HCT116 (cell line): ENCODE data around the gene NAA50. TPM values are rescaled to one million over a fixed set of nuclear protein-coding genes. Genes with fewer than 3 reads are reported as not detected.
A peak's percentile ranks its signal among the peaks of the same experiment; 100 is the strongest.

Experiments
- ATAC-seq: fragments of 200-7000 bp; cut with Tn5 transposase; 2 replicates; pipeline ENCODE4 v1.9.1; 2020; ENCODE audit warnings: mild to moderate bottlenecking, moderate library complexity
- BruUV-seq: library from RNA; stranded (reverse); fragments of 400-500 nt; replicated peaks from 2 replicates; lab custom pipeline; 2021; lab: Mats Ljungman, UMichigan
- CTCF ChIA-PET: fragments of 300-600 bp; sonication (Branson Sonifier 250); formaldehyde crosslinking; loops from one replicate; lab custom pipeline; 2021; ENCODE audit warnings: antibody characterized with exemption; lab: Charles Lee
- POLR2A ChIA-PET: fragments of 300-600, 350-600 bp; sonication (Branson Sonifier 250); formaldehyde crosslinking; loops from one replicate; lab custom pipeline; 2021; ENCODE audit warnings: antibody characterized with exemption; lab: Charles Lee
- RAD21 ChIA-PET, 2 experiments: fragments of 300-600 bp; sonication (Branson Sonifier 250); formaldehyde crosslinking; loops; one replicate each; lab custom pipeline; 2023; ENCODE audit warnings: low total read pairs in 2 of 2; ENCODE audit not compliant: uncharacterized antibody in 2 of 2, unreplicated experiment in 2 of 2, low non-redundant PET in 1 of 2; lab: Charles Lee
- DNase-seq: peaks from one replicate; pipeline ENCODE4 v3.0.0-alpha.2; 2010; ENCODE audit warnings: low read depth, low spot score
- H2AFZ ChIP-seq: fragments of 200-600 bp; shearing (Covaris generic), sonication (generic); 2 replicates; pipeline ENCODE4 v1.6.1; 2017; ENCODE audit warnings: low read depth, mixed run types, mixed read lengths, antibody characterized with exemption, low read length; ENCODE audit not compliant: poor library complexity, severe bottlenecking
- H3K27ac ChIP-seq: 2 replicates; pipeline ENCODE4 v1.5.1; 2012; ENCODE audit warnings: low read depth, low read length
- H3K27me3 ChIP-seq: fragments of 200-600 bp; sonication (generic); 2 replicates; pipeline ENCODE4 v1.6.1; 2016; ENCODE audit warnings: mixed run types, low read length, mixed read lengths; ENCODE audit not compliant: insufficient read depth
- H3K36me3 ChIP-seq, 2 experiments: fragments of 200-500 bp in 1 of 2; fragments of 200-600 bp in 1 of 2; sonication (Bioruptor generic) in 1 of 2; sonication (generic) in 1 of 2; 2 replicates each; pipeline versions ENCODE4 v1.5.1 to v1.6.1; 2014 to 2016; ENCODE audit warnings: low read length in 2 of 2, inconsistent platforms in 1 of 2, mixed read lengths in 1 of 2, mixed run types in 1 of 2; ENCODE audit not compliant: insufficient read depth in 2 of 2, control insufficient read depth in 1 of 2
- H3K4me1 ChIP-seq, 2 experiments: fragments of 200-600 bp in 1 of 2; sonication (generic) in 1 of 2; 2 replicates each; pipeline versions ENCODE4 v1.5.1 to v1.6.1; 2012 to 2017; ENCODE audit warnings: low read length in 2 of 2, inconsistent platforms in 1 of 2, mild to moderate bottlenecking in 1 of 2, mixed read lengths in 1 of 2, mixed run types in 1 of 2, moderate library complexity in 1 of 2; ENCODE audit not compliant: insufficient read depth in 2 of 2, control insufficient read depth in 1 of 2
- H3K4me2 ChIP-seq: fragments of 200-600 bp; sonication (generic); 2 replicates; pipeline ENCODE4 v1.6.1; 2017; ENCODE audit warnings: mixed run types, low read length, mixed read lengths
- H3K4me3 ChIP-seq, 2 experiments: fragments of 200-600 bp in 1 of 2; sonication (generic) in 1 of 2; replicated peaks in 1 of 2; 2 replicates each; pipeline ENCODE4 v1.5.1; 2011 to 2016; ENCODE audit warnings: low read length in 2 of 2, control low read depth in 1 of 2, low read depth in 1 of 2, mild to moderate bottlenecking in 1 of 2, mixed read lengths in 1 of 2, mixed run types in 1 of 2
- H3K79me2 ChIP-seq: fragments of 200-600 bp; sonication (generic); 2 replicates; pipeline ENCODE4 v1.6.1; 2017; ENCODE audit warnings: mild to moderate bottlenecking, mixed run types, low read length, moderate library complexity, mixed read lengths; ENCODE audit not compliant: insufficient read depth
- H3K9ac ChIP-seq: fragments of 200-600 bp; sonication (generic); 2 replicates; pipeline ENCODE4 v1.6.1; 2016; ENCODE audit warnings: low read length, mixed read lengths
- H3K9me2 ChIP-seq: fragments of 200-600 bp; sonication (generic), shearing (Covaris generic); 2 replicates; pipeline ENCODE4 v1.6.1; 2017; ENCODE audit warnings: mixed run types, mild to moderate bottlenecking, moderate library complexity; ENCODE audit not compliant: insufficient read depth
- H3K9me3 ChIP-seq, 2 experiments: fragments of 200-500 bp in 1 of 2; fragments of 200-600 bp in 1 of 2; sonication (Bioruptor generic) in 1 of 2; sonication (generic) in 1 of 2; 2 replicates each; pipeline ENCODE4 v1.6.1; 2014 to 2017; ENCODE audit warnings: low read length in 2 of 2, mixed read lengths in 2 of 2, inconsistent platforms in 1 of 2, low read depth in 1 of 2, mild to moderate bottlenecking in 1 of 2, mixed run types in 1 of 2, moderate library complexity in 1 of 2; ENCODE audit not compliant: control insufficient read depth in 1 of 2, insufficient read depth in 1 of 2
- H4K20me1 ChIP-seq: fragments of 200-600 bp; sonication (generic), shearing (Covaris generic); 2 replicates; pipeline ENCODE4 v1.6.1; 2017; ENCODE audit warnings: mixed run types, mild to moderate bottlenecking, moderate library complexity; ENCODE audit not compliant: insufficient read depth
- ATF3 ChIP-seq: IDR thresholded peaks from 2 replicates; pipeline ENCODE4 v1.6.1; 2012
- CBX3 ChIP-seq: IDR thresholded peaks from 2 replicates; pipeline ENCODE4 v1.6.1; 2012; ENCODE audit warnings: low read depth
- EZH2phosphoT487 ChIP-seq: fragments of 200-600 bp; IDR thresholded peaks from 2 replicates; pipeline ENCODE4 v1.6.1; 2018; ENCODE audit warnings: antibody characterized with exemption, borderline replicate concordance
- FOSL1 ChIP-seq: IDR thresholded peaks from 2 replicates; pipeline ENCODE4 v1.6.1; 2012; ENCODE audit warnings: low read depth
- JUND ChIP-seq: IDR thresholded peaks from 2 replicates; pipeline ENCODE4 v1.6.1; 2012
- POLR2AphosphoS5 ChIP-seq: IDR thresholded peaks from 2 replicates; pipeline ENCODE4 v1.6.1; 2011; ENCODE audit warnings: mild to moderate bottlenecking, low read depth, low read length, moderate library complexity
- RAD21 ChIP-seq: IDR thresholded peaks from 2 replicates; pipeline ENCODE4 v1.6.1; 2012; ENCODE audit warnings: low read depth, mild to moderate bottlenecking
- SIN3A ChIP-seq: IDR thresholded peaks from 2 replicates; pipeline ENCODE4 v1.6.1; 2012; ENCODE audit warnings: low read depth
- SRF ChIP-seq: IDR thresholded peaks from 2 replicates; pipeline ENCODE4 v1.6.1; 2012; ENCODE audit warnings: low read depth
- YY1 ChIP-seq: IDR thresholded peaks from 2 replicates; pipeline ENCODE4 v1.6.1; 2011; ENCODE audit warnings: low read length, low read depth, moderate library complexity, mild to moderate bottlenecking; ENCODE audit not compliant: insufficient replicate concordance; ENCODE audit errors: extremely low read depth
- ZFX ChIP-seq: fragments of 450-650 bp; IDR thresholded peaks from 2 replicates; pipeline ENCODE4 v1.6.1; 2017
- ZNF274 ChIP-seq: fragments of 200-500 bp; sonication (Bioruptor generic); IDR thresholded peaks from 2 replicates; pipeline ENCODE4 v1.6.1; 2014; ENCODE audit warnings: mild to moderate bottlenecking, low read depth, low read length, inconsistent platforms
- intact Hi-C: fragments of 100-400 bp; cut with micrococcal nuclease; formaldehyde crosslinking; loops from 2 replicates; pipeline ENCODE4 v1.10.0; 2022
- total RNA-seq: library from RNA; stranded (reverse); gene quantifications from one replicate; pipeline ENCODE4 v1.2.1, GENCODE V29; 2021; ENCODE audit not compliant: unreplicated experiment

NAA50 gene
- total RNA-seq, 1 experiment from 2014 or later, result 233 TPM

- ATAC-seq (no peak), DNase-seq (no peak)
- BruUV-seq, result no TSS peak
- Histone ChIP-seq H3K9me3 (no peaks in the 10 kb centered on the region), H3K9ac (no peak overlapping the region), H3K4me2 (no peak overlapping the region), H3K4me1 (no peaks in the 10 kb centered on the region), H4K20me1 (no peaks in the 10 kb centered on the region), H3K36me3 (no peaks in the 10 kb centered on the region), H3K27me3 (no peaks in the 10 kb centered on the region), H3K27ac (no peak overlapping the region), H3K79me2 (no peaks in the 10 kb centered on the region; the same call in 1 of the 2 replicates), H3K9me2 (no peaks in the 10 kb centered on the region), H3K4me3 (no peak overlapping the region), H2AFZ (no peak overlapping the region)
- ChIA-PET POLR2A (no interaction called here), CTCF (no interaction called here), RAD21 (no interaction called here)
- intact Hi-C loops, result no loop called here
- no peak for TF ChIP-seq FOSL1
- peak; percentile 29; the same call in 1 of the 2 replicates for TF ChIP-seq CBX3
These were observed 61.7 kb downstream of the NAA50 start for GRCh38 chr3:113684271-113684819.

- ATAC-seq, result no peak
- no peaks in the 10 kb centered on the region for H3K4me1 ChIP-seq
- no peak overlapping the region for H2AFZ ChIP-seq
- DNase-seq, result no peak
- no peaks in the 10 kb centered on the region for H3K79me2 ChIP-seq
- ChIA-PET CTCF (no interaction called here), RAD21 (no interaction called here)
- intact Hi-C loops, result no loop called here
- no peaks in the 10 kb centered on the region for H3K9me2 ChIP-seq
- no peak overlapping the region for H3K4me2 ChIP-seq
- TF ChIP-seq EZH2phosphoT487 (no peak), SRF (no peak), JUND (no peak), ZFX (no peak), ATF3 (no peak), SIN3A (no peak), POLR2AphosphoS5 (no peak), RAD21 (no peak), YY1 (no peak), ZNF274 (no peak), CBX3 (no peak)
- TF ChIP-seq, all 23 proteins: peak for 0
- no TSS peak for BruUV-seq
- no peaks in the 10 kb centered on the region for H4K20me1 ChIP-seq
- H3K27me3 ChIP-seq, result no peaks in the 10 kb centered on the region
- POLR2A ChIA-PET, result no interaction called here
- no peak overlapping the region for H3K9ac ChIP-seq
- H3K4me3 ChIP-seq, result no peak overlapping the region
- no peaks in the 10 kb centered on the region for H3K36me3 ChIP-seq
- no peaks in the 10 kb centered on the region for H3K9me3 ChIP-seq
- H3K27ac ChIP-seq, result no peak overlapping the region
These were observed 67.3 kb downstream of the NAA50 start for GRCh38 chr3:113678773-113679172.
